Frontal cortex (tissue), 4 donors: ENCODE data around the gene OR4N2. TPM values are rescaled to one million over a fixed set of nuclear protein-coding genes. Genes with fewer than 3 reads are reported as not detected.
A peak's percentile ranks its signal among the peaks of the same experiment; 100 is the strongest.
"Not testable (repeated sequence)": the region's sequence is repeated elsewhere in the genome, so short reads cannot be mapped to it uniquely, and the experiment has no call there.

Source experiments
- DNase-seq, 2 donors: peaks; one replicate each; pipeline ENCODE4 v3.0.0; 2012; ENCODE audit warnings: low spot score in 2 of 2
- FAIRE-seq: peaks from 2 replicates; lab custom pipeline; 2012; peaks lifted over from hg19 to GRCh38; lab: Jason Lieb, UNC
- total RNA-seq: library from RNA; depleted of rRNA; stranded (reverse); fragments of >200 nt; gene quantifications from one replicate; pipeline ENCODE4 v1.2.3, GENCODE V29; 2014
- donor health status: control.
- donor health status: control.
- donor health status: control.

The OR4N2 gene
- total RNA-seq, 1 donor from 2014 or later: not detected

- not testable (repeated sequence) for FAIRE-seq
Measured at GRCh38 chr14:19827626-19828244, 24.2 kb downstream of the OR4N2 start.

GRCh38 chr14:19828314-19828713 lies 24.7 kb downstream of the OR4N2 start:
- FAIRE-seq: no peak
- no peak for DNase-seq

More at GRCh38 chr14:19827626-19828244, 24.2 kb downstream of the OR4N2 start:
- not testable (repeated sequence) for DNase-seq

GRCh38 chr14:19834203-19834848 lies 30.8 kb downstream of the OR4N2 start:
- FAIRE-seq: not testable (repeated sequence)

GRCh38 chr14:19838433-19838832 lies 34.9 kb downstream of the OR4N2 start:
- FAIRE-seq: peak; percentile 57
- no peak for DNase-seq

More at GRCh38 chr14:19834203-19834848, 30.8 kb downstream of the OR4N2 start:
- not testable (repeated sequence) for DNase-seq

- FAIRE-seq (no peak), DNase-seq (no peak)
Measured at GRCh38 chr14:19851365-19851764, 47.8 kb downstream of the OR4N2 start.

- FAIRE-seq, DNase-seq: not testable (repeated sequence)
Measured at GRCh38 chr14:19866061-19866669, 62.6 kb downstream of the OR4N2 start.

GRCh38 chr14:19873178-19873577 lies 69.6 kb downstream of the OR4N2 start:
- DNase-seq: no peak

GRCh38 chr14:19874842-19875241 lies 71.3 kb downstream of the OR4N2 start, which contains the start of gene OR4K2:
Gene OR4K2, plus strand, starts transcription at chr14:19875142. Its CDS starts 1,126 bp downstream, at chr14:19876268.
- no peak for FAIRE-seq
- no peak for DNase-seq

More at GRCh38 chr14:19873178-19873577, 69.6 kb downstream of the OR4N2 start:
- no peak for FAIRE-seq

GRCh38 chr14:19878029-19878642 lies 74.6 kb downstream of the OR4N2 start:
- FAIRE-seq: peak; percentile 98

More at GRCh38 chr14:19878029-19878642, 74.6 kb downstream of the OR4N2 start:
- DNase-seq: no peak

Other genes starting within 250 kb of the OR4N2 start
- gene OR11H2, start 89.9 kb upstream of the OR4N2 start, total RNA-seq: not detected
- not detected for gene OR4Q3, start 60.2 kb upstream of the OR4N2 start, total RNA-seq
- gene OR4M1, start 30.3 kb upstream of the OR4N2 start, total RNA-seq: not detected
- gene OR4K2, start 71.4 kb downstream of the OR4N2 start, total RNA-seq: not detected
- not detected for gene OR4K5, start 116.8 kb downstream of the OR4N2 start, total RNA-seq
- gene OR4K1, start 127.1 kb downstream of the OR4N2 start, total RNA-seq: not detected
- not detected for gene OR4K15, start 171.8 kb downstream of the OR4N2 start, total RNA-seq
- gene OR4Q2, start 198.4 kb downstream of the OR4N2 start, total RNA-seq: not detected
- gene OR4K14, start 215.5 kb downstream of the OR4N2 start, total RNA-seq: not detected
- not detected for gene OR4K13, start 232.3 kb downstream of the OR4N2 start, total RNA-seq